Stimulated activated CD8-positive, alpha-beta memory T cell treated with anti-CD3 and anti-CD28 coated beads, Interleukin-7, amount 100 ng/mL, for 24 hours (primary cell): Measurements from ENCODE around the gene CDH10.

Experiments used
- DNase-seq: peaks from one replicate; pipeline ENCODE4 v3.0.0-alpha.2; 2020; ENCODE audit warnings: low read depth

CDH10 gene

DNA sequence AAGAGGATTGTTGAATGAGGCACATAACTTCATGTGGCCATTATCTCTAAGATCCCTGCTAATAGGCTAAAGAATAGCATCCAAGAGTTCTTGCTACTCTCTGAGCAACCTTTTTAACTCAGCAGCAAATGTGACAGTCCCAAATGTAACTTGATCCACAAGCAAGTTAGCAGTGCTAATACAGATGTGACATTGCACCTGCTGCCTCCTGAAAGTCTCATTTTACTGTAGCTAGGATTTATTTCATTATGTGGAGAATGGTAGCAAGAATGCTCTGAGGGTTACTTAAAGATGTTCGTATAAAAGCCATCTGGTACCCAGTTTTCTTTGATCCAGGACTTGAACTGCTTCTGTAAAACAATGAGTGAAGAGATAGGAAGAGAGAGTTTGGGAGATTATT lies 45.8 kb downstream of the CDH10 start:
- no peak for DNase-seq

GRCh38 chr5:24595329-24595728 lies 49.4 kb downstream of the CDH10 start:
- DNase-seq, result no peak

- no peak for DNase-seq
Measured at GRCh38 chr5:24591426-24591825, 53.4 kb downstream of the CDH10 start.

DNA sequence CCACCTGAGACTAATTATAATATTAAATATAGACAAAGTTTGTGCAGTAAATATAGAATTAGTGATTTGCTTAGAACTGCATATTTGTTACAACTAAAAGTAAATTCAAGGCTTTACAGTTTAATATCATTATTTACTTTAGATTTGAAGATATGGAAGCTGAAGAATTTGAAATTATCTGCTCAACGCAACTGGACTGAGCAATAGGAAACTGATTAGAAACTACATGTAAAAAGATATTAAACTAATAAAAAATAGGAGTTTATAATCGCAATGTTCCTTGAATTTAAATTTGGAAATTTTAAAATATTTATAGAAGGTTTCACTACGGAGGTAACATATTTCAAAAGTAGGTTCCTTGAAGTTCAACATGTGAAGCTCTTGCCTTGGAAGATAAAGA lies 55.2 kb downstream of the CDH10 start:
- no peak for DNase-seq

DNA sequence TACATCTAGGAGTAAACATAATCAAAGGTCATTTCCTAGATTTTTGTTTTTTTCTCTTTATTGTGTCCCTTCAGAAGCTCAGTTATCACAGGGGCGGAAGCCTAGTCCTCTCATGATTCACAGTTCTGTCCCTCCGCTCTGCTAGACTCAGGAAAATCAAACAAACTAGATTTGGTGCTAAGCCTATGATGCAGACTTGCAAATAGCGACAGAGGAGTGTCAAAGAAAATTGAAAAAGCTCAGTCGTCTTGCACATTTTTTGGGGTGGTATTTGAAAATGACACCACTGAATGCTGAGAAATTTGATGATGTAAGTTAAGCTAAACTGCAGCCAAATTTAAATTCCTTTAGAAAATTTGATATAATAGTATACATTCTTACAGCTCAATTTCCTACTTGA lies 59.0 kb downstream of the CDH10 start:
- no peak for DNase-seq

- no peak for DNase-seq
Measured at GRCh38 chr5:24571302-24571701, 73.5 kb downstream of the CDH10 start.

DNA sequence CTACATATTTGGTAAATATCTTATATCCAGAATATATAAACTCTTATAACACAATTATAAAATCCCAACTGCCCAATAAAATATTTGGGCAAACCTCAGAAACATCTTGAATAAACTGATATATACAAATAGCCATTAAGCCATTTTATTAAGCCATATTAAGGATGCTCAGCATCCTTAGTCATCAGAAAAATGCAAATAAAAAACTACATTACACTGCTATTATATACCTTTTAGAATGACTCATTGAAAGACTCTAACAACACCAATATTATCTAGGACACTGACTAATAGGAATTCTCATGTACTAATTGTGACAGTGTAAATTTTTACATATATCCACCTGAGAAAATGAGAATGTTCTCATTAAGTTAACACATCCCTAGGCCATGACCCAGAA lies 77.8 kb downstream of the CDH10 start:
- no peak for DNase-seq

DNA sequence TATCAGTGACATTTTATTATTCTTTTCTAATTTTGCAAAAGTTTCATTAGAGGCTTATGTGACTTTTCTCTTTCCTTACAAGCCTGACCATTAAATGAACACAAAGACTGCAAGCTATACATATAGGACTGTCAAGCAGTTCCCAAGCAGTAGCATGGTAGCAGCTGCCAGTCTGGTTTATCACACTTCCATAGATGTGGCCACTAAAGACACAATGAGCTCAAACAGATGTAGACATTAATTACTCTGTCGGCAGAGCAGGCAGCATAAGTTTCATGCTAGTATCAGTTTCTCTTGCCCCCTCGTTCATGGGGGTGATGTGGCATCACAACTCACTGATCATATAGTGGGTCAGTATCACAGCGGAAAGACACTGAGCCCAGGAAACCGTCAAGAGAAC lies 89.5 kb downstream of the CDH10 start:
- no peak for DNase-seq

DNA sequence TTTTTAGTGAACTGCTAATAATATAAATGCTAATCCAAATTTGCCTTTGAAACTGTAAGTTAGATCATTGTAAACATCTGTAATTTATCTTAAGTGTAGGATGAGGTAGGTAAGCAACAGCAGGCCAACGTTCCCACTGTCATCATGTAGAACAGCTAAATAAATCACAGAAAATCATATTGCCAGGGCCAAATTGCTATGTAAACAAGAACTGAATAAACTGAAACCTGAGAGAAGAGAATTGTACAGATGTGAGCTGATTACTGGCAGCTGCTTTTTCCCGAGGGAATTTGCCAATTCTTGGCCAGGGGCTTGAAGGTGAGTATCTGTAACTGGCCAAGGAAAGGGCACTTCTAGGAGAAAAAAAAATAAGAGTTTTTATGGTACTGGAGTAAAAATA lies 97.6 kb downstream of the CDH10 start:
- DNase-seq, result no peak

- DNase-seq, result no peak
Measured at GRCh38 chr5:24539613-24540012, 105.2 kb downstream of the CDH10 start.

- DNase-seq, result no peak
Measured at GRCh38 chr5:24538346-24538745, 106.4 kb downstream of the CDH10 start.

- no peak for DNase-seq
Measured at GRCh38 chr5:24535646-24536045, 109.1 kb downstream of the CDH10 start.

- no peak for DNase-seq
Measured at GRCh38 chr5:24530906-24531305, 113.9 kb downstream of the CDH10 start.

DNA sequence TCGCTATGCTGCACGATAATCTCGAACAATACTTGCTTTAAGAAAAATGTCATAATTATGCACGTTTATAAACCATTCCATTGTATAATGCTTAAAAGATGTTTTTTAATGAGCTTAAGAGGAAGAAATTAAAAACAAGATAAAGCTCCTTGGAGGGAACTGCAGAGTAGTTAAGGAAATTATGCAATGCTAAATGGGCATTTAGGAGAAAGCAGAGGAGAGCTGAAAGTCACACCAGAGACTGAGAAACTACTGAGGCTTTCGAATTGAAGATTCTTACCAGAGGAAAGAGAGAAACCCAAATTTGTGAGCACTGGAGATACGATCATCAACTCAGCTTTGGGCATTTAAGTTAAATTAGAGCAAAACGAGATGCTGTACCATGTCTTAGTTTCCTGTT lies 119.4 kb downstream of the CDH10 start:
- DNase-seq, result no peak

DNA sequence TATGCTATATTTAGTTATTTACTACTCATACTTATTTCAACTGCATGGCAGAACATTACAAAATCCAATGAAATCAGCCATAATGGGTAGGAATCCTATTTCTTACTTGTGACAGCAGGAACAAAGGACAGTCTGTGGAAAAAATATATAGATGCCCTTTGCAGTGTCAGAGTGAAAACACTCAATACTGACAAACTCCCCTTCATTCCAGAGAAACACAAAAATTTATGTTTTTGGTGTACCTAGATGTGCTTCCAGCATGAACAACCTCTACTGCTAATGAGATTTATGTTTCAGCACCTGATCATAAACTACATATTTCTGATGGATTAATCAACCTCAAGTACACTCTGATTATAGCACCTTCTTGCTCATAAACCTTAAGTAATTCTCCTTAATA lies 132.4 kb downstream of the CDH10 start:
- no peak for DNase-seq

GRCh38 chr5:24510523-24510988 lies 134.2 kb downstream of the CDH10 start:
- DNase-seq, result no peak

DNA sequence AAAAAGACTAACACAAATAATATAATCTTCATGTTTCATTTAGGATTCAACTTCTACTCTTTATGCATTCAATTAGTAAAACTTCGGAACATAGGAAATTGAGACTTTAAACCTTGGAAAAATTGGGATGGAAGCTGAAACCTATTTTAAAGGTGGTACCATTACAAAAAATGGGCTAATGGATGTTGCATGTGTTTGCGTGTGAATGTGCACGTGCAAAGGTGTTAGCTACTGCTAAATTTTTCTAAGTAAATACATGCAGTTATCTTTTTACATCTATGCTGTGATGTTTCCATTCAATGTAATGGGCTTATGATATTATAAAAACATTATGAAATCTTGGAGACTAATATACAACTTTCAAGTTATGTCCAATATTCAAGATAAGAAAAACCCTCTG lies 134.8 kb downstream of the CDH10 start:
- DNase-seq, result no peak

DNA sequence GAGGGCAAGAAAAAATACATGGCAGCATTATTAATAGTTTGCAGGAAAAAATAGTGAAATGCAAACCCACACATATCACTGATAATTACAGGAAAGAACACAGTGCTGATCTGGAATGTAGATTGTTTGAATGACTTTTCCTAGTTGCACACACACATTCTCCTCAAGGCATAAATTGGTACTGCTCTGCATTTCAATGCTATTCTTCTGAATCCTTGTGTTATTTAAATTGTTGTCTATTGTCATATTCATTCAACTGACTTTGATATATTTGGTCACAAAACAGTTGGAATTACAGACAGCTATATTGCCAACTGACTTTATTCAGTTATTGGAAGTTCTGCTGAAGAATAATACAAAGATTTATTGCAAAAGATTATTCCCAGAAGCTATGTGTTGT lies 139.5 kb downstream of the CDH10 start:
- no peak for DNase-seq

GRCh38 chr5:24497591-24498157 lies 147.1 kb downstream of the CDH10 start:
- DNase-seq, result no peak

GRCh38 chr5:24497145-24497544 lies 147.6 kb downstream of the CDH10 start:
- no peak for DNase-seq

DNA sequence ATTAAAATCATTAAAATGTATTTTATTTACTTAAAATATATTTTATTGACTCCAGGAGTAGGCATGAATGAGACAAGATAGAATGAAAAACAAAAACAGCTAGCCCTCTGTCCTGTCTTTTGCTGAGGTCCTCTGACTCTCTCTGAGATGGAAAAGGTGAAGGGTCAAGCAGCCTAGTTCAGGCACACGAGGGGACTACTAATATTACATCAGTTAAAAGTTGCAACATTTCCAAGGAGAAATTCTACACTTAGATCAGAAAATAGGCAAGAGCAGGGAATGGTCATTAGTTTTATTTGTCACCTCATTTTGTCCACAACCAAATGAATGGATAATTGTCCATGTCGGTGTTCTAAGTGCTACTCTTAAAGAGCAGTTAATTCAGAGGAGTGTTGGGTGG lies 148.5 kb downstream of the CDH10 start:
- DNase-seq, result no peak

DNA sequence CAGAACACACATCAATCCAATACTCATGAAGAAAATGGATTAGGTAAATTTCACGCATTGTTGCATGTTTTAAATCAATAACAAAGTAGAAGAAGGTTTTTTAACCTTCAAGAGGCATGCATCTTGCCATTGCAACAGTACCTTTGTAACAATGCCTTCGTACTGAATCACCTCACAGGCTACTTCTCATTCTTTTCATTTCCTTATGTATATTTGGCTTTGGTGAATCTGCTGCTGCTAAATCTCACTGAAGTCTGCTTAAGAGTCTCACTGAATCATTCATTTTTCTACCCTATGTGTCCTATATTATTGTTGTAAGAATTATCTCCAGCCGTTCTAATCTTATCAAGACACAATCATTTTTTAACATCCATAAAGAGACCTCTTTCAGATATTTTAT lies 152.5 kb downstream of the CDH10 start:
- no peak for DNase-seq

- DNase-seq, result no peak
Measured at GRCh38 chr5:24491490-24491889, 153.3 kb downstream of the CDH10 start.

DNA sequence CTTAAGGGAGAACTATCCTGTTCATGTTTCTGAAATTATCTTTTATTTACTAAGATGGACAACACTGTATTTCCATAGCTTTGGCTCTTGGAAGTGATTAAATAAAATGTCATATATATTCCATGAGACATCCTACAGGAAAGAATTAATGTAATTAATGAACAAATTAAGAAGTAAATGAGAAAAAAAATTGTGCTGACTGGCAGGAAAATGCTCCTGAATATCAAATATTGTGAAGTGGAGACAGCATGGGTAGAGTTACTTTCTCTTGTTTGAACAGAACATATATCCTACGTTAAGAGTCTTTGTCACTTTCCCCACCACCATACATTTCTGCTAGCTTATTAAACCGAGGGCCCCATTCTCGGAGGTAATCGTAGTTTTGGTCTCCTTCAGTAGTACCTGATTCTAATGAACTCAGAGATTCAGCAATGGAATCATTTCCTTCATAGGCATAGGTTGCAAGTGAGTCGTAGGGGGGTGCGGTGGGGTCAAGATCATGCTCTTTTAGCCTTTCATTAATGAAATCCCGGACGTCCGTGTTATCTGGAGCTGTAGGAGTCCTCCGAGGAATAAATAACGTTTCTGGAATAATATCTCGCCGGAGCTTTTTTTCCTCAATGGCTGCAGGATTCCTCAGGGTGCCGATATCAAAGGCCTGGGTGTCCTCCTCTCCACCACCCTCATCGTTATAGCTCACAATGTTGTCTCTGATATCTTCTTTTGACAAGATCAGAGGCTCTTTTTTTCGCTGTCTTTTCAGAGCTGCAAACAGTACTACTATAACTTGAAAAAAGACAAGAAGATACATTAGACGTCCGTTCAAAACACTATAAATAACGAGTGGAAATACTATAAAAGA lies 157.2 kb downstream of the CDH10 start:
- no peak for DNase-seq
